Aortic smooth muscle cell (primary cell): ENCODE measurements around the gene WDFY1. TPM values are rescaled to one million over a fixed set of nuclear protein-coding genes. Genes with fewer than 3 reads are reported as not detected.

Experiments
- total RNA-seq: library from RNA; depleted of rRNA; stranded (reverse); fragments of >200 nt; gene quantifications from 2 replicates; pipeline ENCODE4 v1.2.3, GENCODE V29; 2014

WDFY1 gene, protein sequence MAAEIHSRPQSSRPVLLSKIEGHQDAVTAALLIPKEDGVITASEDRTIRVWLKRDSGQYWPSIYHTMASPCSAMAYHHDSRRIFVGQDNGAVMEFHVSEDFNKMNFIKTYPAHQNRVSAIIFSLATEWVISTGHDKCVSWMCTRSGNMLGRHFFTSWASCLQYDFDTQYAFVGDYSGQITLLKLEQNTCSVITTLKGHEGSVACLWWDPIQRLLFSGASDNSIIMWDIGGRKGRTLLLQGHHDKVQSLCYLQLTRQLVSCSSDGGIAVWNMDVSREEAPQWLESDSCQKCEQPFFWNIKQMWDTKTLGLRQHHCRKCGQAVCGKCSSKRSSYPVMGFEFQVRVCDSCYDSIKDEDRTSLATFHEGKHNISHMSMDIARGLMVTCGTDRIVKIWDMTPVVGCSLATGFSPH
- 110 and 138 TPM in 2 replicates for total RNA-seq

DNA sequence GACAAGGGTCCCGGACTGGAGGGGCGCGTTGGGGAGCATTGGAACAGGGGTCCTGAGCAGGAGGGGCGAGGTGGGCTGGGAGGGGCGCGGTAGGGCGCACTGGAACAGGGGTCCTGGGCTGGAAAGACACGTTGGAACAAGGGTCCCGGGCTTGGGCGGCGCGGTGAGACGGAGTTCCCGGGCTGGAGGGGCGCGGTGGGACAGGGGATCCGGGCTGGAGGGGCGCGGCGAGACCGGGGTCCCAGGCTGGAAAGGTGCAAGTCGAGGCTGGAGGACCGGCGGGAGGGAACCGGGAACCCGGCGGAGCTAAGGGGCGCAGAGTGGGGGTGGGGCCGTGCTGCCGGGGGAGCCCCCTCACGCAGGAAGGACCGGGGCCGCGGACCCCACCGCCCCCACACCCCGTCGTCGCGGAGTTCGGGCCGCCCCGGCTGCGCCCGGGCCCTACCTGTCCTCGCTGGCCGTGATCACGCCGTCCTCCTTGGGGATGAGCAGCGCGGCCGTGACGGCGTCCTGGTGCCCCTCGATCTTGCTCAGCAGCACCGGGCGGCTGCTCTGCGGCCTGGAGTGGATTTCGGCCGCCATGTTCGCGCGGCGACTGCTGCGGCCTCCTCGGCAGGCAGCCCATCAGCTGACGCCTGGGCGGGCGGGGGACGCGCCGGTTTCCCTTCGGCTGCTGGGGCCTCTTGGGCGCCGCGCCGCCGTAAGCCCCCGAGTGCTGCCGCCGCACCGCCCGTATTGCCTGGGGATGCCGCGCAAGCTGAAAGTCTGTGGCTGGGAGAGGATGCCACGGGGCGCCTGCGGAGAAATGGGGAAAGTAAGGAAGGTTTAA is at the start of gene WDFY1:
WDFY1 (minus strand) TSS at position 633 of the 829 bp plus-strand sequence; CDS start at position 582, 51 bp downstream.

DNA sequence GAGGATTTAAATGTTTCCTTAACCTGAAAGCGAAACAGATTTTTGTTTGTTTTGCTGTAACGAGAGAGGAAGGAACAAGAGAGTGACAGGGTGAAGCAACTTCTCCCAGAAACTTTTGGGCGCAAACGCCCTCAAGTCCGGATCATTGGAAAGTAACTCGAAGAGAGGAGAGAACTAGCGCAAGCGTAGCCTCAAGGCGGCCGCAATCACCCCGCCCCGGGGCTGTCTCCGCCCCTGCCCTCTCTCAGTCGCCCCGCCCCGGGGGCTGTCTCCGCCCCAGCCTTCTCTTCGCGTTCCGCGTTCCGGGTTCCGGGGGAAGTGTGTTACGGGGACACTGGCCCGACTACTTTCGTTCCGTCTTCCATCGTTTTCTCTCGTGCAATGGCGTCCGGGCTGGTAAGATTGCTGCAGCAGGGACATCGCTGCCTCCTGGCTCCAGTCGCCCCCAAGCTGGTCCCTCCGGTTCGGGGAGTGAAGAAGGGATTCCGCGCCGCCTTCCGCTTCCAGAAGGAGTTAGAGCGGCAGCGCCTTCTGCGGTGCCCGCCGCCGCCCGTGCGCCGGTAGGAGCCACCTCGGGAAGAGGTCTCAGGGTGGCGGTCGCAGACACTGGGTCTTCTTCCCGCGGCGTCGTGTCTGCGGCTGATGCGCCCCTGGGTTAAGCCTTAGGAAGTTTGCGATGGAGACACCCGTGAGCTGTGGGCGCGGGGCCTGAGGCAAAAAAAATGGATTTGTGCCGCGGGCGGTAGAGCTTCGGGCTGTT is 12.1 kb upstream of the WDFY1 start, which contains the start of gene MRPL44:
MRPL44 (plus strand) TSS at position 372 of the 760 bp plus-strand sequence; CDS start at position 382, 10 bp downstream.

DNA sequence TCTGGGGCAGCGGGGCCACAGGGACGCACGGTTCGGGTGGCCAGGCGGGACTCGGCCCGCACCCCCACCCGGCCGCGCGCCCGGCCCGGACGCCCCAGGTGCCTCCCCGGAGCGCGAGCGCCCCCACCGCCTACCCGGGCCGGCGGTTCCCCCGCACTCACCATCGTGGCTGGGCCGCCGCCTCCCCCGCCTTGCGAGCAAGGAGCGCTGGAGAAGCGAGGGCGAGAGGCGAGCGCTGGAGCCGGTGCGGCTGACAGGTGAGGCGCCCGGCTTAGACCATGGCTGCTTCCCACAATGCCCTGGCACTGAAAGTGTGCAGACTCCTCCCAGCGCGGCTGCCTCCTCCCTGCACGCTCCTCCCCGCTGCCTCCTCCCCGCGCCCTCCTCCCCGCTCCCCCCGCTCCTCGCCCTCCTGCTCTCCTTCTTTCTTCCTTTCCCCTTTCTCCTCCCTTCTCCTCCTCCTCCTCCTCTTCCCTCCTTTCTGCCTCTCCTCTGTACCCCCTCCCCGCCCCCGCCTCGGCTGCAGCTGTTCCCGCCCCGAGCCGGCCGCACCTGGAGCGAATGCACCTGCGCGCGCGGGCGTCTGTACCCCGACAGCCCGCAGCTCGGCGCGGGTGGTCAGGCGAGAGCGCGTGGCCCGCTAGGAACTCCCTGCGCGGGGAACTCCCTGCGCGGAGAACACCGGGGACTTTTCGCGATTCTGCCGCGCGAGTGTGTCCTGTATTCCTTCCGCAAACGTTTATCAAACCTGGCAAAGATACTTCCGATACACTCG is 107.7 kb downstream of the WDFY1 start, which contains the start of gene AP1S3:
AP1S3 (minus strand) TSS at position 296 of the 775 bp plus-strand sequence; CDS start at position 164, 132 bp downstream.

Other genes with a start within 250 kb of the WDFY1 start
- 22.6 and 28.7 TPM in 2 replicates for gene AP1S3, start 107.8 kb downstream of the WDFY1 start, total RNA-seq
- gene MRPL44, start 12.1 kb upstream of the WDFY1 start, total RNA-seq: 21.3 and 25.1 TPM in 2 replicates
- 501 and 1,107 TPM in 2 replicates for gene SERPINE2, start 94.0 kb upstream of the WDFY1 start, total RNA-seq